Raji (cell line): ENCODE data around the gene MS4A8.

Experiments used
- POLR2A ChIP-seq: IDR thresholded peaks from 2 replicates; pipeline ENCODE4 v1.6.1; 2011; ENCODE audit warnings: low read depth, low read length, control low read depth; ENCODE audit not compliant: insufficient read depth

MS4A8 gene

DNA sequence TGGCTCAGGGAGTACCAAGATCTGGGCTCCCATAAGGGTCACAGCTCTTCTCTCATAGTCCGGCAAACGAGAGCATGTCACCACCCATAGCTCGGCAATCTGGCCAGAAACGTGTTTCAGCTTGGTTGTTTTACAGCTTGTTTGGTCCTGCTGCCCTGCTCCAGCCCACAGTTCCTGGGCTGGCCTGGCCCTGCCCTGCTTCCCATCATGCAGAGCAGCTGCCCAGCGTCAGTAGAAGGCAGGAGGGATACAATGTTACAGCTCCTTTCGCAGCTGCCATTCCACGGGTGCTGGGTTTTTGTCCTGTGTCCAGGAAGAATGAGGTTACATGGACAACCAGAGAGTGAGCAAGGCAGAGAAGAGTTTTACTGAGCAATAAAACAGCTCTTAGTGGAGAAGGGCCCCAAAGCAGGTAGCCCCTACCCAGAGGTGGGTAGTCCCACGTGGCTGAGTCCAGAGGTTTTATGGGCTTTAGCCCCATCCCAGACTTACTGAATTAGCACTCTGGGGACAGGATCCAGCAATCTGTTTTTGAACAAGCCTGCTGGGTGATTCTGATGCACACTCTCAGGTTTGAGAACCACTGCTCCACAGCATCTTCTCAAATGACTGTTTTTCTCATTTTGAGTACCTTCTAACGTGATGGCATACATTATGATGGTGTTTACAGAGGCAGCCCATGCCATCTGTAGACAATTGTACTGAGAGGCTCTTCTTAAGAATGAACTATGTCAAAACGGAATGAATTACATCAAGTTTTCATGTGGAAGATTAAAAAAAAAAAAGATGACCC, 19.3 kb downstream of the MS4A8 start:
- TF ChIP-seq POLR2A, result no peak

DNA sequence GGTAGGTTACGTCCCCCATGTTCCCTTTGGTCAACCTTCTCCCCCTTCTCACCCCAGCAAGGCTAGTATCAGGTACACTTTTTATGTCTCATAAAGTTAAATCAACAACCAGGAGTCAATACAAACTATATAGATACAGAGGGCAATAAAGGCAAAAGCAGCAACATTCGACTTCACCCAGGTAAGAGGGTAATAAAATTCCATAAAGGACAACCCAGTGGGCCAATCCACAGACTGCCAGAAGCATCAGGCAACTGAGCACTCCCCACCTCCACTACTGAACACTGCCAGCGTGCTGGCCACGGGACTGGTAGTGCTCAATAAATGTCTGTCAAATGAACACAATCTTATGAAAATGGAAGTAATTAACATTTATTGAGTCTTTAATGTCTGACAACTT, 20.0 kb downstream of the MS4A8 start:
- TF ChIP-seq POLR2A, result no peak

DNA sequence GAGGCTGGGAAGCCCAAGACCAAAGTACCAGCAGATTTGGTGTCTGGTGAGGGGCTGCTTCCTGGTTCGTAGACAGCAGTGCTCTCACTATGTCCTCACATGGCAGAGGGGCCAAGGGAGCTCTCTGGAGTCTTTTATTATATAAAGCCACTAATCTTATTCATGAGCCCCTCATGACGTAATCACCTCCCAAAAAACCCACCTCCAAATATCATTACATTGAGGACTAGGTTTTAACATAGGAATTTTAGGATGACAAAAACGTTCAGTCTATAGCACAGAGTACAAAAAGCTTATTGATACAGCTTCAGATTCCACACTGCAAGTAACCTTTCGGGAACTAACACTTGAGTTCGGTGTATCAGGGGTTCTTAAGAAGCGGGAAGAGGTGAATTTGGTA, 21.0 kb downstream of the MS4A8 start:
- TF ChIP-seq POLR2A, result no peak

DNA sequence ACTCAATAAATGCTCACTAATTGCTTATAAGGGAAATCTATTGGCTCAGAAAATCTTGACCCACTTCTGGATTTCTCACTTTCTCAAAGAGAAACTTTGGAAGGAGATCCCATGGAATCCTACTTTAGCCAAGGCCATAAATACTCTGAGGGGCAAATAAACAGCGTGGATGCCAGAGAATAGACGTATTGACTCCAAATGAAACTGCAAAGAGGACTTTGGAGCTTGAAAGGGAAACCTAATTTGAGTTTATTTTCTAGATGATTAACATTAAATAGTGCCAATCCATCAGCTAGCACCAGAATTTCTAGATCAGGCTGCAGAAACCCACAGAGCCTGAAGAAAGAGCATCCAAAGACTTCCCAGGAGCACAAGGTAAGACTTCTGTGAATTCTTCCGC, 25.0 kb downstream of the MS4A8 start, which contains the start of gene MS4A18:
Gene MS4A18 (plus strand): TSS at position 301 of the 400 bp plus-strand sequence.
- no peak for TF ChIP-seq POLR2A

DNA sequence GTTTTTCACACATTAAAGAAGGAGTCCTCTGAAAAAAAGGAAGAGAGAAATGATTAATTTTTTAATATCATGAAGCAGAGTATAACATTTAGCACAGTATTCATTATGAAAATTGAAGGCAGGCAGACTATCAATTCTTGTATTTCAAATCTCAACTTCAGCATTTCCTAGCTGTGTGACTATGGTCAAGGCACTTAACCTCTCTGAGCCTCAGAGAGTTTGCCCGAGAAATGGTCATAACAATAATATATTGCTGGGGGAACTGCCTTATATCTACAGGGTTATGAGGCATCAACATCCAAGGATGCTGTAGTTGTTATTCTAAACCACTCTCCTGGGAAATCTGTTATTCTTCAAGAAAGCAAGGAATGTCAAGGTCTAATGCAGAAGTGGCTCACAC, 26.2 kb downstream of the MS4A8 start:
- no peak for TF ChIP-seq POLR2A

DNA sequence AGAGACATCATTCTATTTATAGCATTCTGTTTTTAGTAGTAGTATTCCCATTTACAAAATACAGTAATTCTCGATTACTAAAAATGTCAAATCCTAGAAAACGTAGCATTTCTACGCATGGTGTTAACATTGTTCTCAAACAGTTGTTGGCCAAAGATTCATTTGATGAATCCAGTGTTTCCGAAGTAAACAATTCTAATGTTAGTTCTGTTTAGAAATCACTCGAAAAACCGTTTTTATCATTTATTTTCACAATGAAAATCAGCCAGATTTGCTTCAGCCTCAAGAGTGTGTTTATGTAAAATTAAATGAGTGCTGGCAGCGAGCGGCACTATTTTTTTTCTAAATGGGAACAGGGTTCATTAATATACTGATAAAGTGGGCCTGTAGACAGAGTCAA, 32.2 kb downstream of the MS4A8 start:
- TF ChIP-seq POLR2A, result no peak

GRCh38 chr11:60734279-60734678, 34.9 kb downstream of the MS4A8 start:
- no peak for TF ChIP-seq POLR2A

GRCh38 chr11:60739114-60739513, 39.7 kb downstream of the MS4A8 start:
- no peak for TF ChIP-seq POLR2A

GRCh38 chr11:60740573-60740972, 41.2 kb downstream of the MS4A8 start:
- TF ChIP-seq POLR2A, result no peak

DNA sequence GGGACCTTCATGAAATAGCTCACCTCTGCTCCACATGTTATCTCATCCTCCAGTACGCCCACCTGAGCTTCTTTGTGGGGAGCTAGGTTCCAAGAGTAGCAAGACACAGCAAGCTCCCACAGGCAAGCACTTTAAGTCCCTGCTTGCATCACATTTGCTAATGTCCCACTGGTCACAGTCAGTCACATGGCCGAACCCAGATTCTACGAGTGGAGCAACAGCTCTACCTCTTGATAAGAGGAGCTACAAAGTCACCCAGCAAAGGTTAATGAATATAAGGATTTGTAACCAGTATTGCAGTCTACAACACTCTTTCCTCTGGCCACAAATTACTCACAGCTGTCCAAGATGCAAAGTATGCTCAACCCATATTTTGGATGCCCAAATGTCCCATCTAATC, 42.0 kb downstream of the MS4A8 start:
- no peak for TF ChIP-seq POLR2A

DNA sequence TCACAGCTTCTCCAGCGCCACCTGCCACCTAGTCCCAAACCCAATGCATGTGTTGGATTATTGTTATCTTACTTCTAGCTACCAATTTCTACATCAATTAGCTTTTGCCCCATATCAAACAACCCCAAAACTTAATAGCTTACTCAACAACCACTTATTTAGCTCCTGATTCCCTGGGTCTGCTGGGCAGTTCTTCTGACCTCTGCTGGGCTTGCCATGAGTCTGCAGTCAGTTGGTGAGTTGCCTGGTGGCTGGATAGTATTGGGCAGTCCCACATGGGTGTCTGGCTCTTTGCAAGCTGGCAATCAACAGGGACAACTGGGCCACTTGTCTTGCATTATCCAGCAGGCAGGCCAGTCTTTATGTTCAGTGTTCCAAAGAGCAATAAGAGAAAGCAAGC, 43.6 kb downstream of the MS4A8 start:
- TF ChIP-seq POLR2A, result no peak

DNA sequence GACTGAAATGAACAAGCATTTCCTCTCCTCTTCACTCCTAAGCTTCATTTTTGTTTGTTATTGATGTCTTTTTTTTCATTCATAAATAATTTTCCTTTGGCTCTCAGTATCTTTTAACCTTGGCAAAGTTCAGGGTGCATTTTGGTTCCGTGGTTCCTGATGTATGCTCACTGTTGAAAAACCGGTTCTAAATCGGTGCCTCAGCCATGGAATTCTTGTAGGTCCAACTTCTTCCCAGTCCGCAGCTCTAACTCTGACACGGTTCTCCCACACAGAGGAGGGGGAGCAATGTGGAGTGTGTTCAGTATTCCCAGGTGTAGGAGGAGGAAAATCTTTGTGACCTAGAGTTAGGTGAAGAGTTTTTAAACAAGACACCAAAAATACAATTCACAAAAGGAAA, 44.7 kb downstream of the MS4A8 start:
- TF ChIP-seq POLR2A, result no peak

DNA sequence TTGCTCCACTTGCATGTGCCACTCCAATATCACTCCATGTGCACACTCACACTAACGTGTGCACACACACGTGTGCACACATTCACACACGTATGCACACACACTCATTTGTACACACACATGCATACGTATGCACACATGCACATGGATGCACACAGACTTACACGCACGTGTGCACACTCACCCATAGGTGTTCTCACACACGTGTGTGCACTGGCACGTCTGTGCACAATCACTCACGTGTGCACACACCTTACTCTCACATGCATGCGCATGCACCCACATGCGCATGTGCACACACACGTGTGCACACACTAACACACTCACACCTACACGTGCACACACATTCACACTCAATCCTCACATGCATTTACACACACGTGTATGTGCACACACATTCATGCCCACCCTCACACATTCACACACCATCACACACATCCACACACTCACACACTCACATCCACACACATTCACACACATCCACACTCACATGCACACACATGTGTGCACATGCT, 48.0 kb downstream of the MS4A8 start:
- no peak for TF ChIP-seq POLR2A

DNA sequence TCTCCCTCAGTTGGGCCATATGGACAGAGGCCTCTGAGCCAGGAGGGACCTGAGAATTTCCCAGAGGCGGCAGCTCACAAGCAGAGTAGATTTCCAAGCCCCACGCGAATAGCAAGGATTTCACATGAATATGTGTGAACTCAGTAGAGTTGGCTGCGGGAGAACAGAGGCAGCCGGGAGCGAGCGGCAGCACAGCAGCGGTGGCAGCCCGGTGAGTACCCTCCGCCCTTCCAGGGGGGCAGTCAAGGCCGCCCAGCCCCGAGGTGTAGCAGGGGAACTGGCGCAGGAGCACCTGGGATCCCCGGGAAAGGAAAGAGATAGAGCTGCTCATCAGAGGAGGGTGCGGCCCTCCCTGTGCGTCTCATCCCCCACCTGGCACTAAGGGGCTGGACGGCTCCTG, 48.8 kb downstream of the MS4A8 start:
- TF ChIP-seq POLR2A, result no peak

DNA sequence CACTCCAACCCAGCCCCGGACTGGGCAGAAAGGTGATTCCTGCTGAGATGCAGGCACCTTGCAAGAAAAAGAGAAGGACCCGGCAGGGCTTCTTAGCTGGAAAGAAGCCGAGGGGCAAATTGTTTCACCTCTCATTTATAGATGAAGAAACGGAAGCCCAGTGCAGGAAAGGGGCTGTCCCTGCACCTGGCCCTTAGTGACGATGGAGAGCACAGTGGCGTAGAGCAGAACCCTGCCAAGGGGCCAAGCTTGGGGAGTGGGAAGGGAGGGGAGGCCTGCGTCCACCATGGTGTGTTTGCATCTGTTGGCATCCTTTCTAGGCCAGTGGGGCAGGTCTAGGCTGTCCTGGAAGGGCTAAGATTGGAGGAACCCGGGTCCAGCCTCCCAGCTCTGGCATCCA, 49.4 kb downstream of the MS4A8 start:
- no peak for TF ChIP-seq POLR2A

- TF ChIP-seq POLR2A, result no peak
Measured at GRCh38 chr11:60750911-60751310, 51.5 kb downstream of the MS4A8 start.

GRCh38 chr11:60753309-60753708, 53.9 kb downstream of the MS4A8 start:
- no peak for TF ChIP-seq POLR2A
